Endothelial cell of umbilical vein (primary cell): ENCODE measurements around the gene TMEM255A. TPM values are rescaled to one million over a fixed set of nuclear protein-coding genes. Genes with fewer than 3 reads are reported as not detected.

ENCODE experiments used
- BruUV-seq: library from RNA; stranded (reverse); fragments of 400-500 nt; replicated peaks from 2 replicates; lab custom pipeline; 2021; lab: Mats Ljungman, UMichigan
- CTCF ChIA-PET: fragments of 300-600, 350-600 bp; sonication (Branson Sonifier 250); formaldehyde crosslinking; loops from one replicate; lab custom pipeline; 2021; ENCODE audit warnings: antibody characterized with exemption, inconsistent platforms; lab: Charles Lee
- POLR2A ChIA-PET: fragments of 300-600, 350-600 bp; sonication (Branson Sonifier 250); formaldehyde crosslinking; loops from one replicate; lab custom pipeline; 2021; ENCODE audit warnings: antibody characterized with exemption, inconsistent platforms; lab: Charles Lee
- DNase-seq: peaks from one replicate; pipeline ENCODE4 v3.0.0-alpha.2; 2011; ENCODE audit warnings: low read depth, low spot score
- FAIRE-seq: peaks from 2 replicates; lab custom pipeline; 2011; peaks lifted over from hg19 to GRCh38; lab: Jason Lieb, UNC
- H2AFZ ChIP-seq: 2 replicates; pipeline ENCODE4 v1.6.0; 2012; ENCODE audit warnings: low read depth, low read length, control low read depth, inconsistent platforms
- H3K27ac ChIP-seq: 2 replicates; pipeline ENCODE4 v1.5.1; 2011; ENCODE audit warnings: low read depth, mild to moderate bottlenecking, control low read depth, low read length, moderate library complexity; ENCODE audit not compliant: insufficient read depth
- H3K27me3 ChIP-seq, 2 experiments: 2 replicates each; pipeline versions ENCODE4 v1.6.0 to v1.6.1; 2011; ENCODE audit warnings: low read length in 2 of 2, mixed read lengths in 1 of 2; ENCODE audit not compliant: control insufficient read depth in 2 of 2, insufficient read depth in 2 of 2
- H3K36me3 ChIP-seq, 2 experiments: 2 replicates in 1 of 2; 3 replicates in 1 of 2; pipeline ENCODE4 v1.5.1; 2011; ENCODE audit warnings: low read length in 2 of 2, mild to moderate bottlenecking in 1 of 2, moderate library complexity in 1 of 2; ENCODE audit not compliant: control insufficient read depth in 2 of 2, insufficient read depth in 2 of 2; ENCODE audit errors: extremely low read depth in 1 of 2
- H3K4me1 ChIP-seq: 3 replicates; pipeline ENCODE4 v1.5.1; 2011; ENCODE audit warnings: mild to moderate bottlenecking, low read length; ENCODE audit not compliant: control insufficient read depth, insufficient read depth; ENCODE audit errors: extremely low read depth
- H3K4me2 ChIP-seq: 2 replicates; pipeline ENCODE4 v1.6.1; 2011; ENCODE audit warnings: low read length, control low read depth, mixed read lengths; ENCODE audit not compliant: insufficient read depth
- H3K4me3 ChIP-seq, 3 experiments: fragments of 200-600 bp in 1 of 3; sonication (generic), shearing (Covaris generic) in 1 of 3; replicated peaks in 1 of 3; 2 replicates each; pipeline ENCODE4 v1.5.1; 2011 to 2016; ENCODE audit warnings: control low read depth in 3 of 3, low read length in 3 of 3, mild to moderate bottlenecking in 2 of 3, inconsistent platforms in 1 of 3, low read depth in 1 of 3, moderate library complexity in 1 of 3; ENCODE audit not compliant: insufficient read depth in 1 of 3
- H3K79me2 ChIP-seq: 2 replicates; pipeline ENCODE4 v1.6.0; 2012; ENCODE audit warnings: low read length, inconsistent platforms; ENCODE audit not compliant: control insufficient read depth, insufficient read depth
- H3K9ac ChIP-seq: replicated peaks from 2 replicates; pipeline ENCODE3; 2011; ENCODE audit warnings: low read length, control low read depth; ENCODE audit not compliant: insufficient read depth; ENCODE audit errors: extremely low read depth
- H3K9me1 ChIP-seq: replicated peaks from 3 replicates; pipeline ENCODE4 v1.6.0; 2011; ENCODE audit warnings: mild to moderate bottlenecking, low read length; ENCODE audit not compliant: control insufficient read depth, insufficient read depth; ENCODE audit errors: extremely low read depth
- H3K9me3 ChIP-seq: replicated peaks from 2 replicates; pipeline ENCODE4 v1.5.1; 2012; ENCODE audit warnings: low read length, inconsistent platforms; ENCODE audit not compliant: control insufficient read depth, insufficient read depth
- H4K20me1 ChIP-seq: replicated peaks from 2 replicates; pipeline ENCODE3; 2011; ENCODE audit warnings: mild to moderate bottlenecking, low read length; ENCODE audit not compliant: control insufficient read depth, insufficient read depth; ENCODE audit errors: extremely low read depth
- EZH2 ChIP-seq: IDR thresholded peaks from 2 replicates; pipeline ENCODE4 v1.6.1; 2012; ENCODE audit warnings: borderline replicate concordance, low read depth, mild to moderate bottlenecking, moderate library complexity, low read length, inconsistent platforms; ENCODE audit not compliant: severe bottlenecking
- FOS ChIP-seq: IDR thresholded peaks from 2 replicates; pipeline ENCODE4 v1.6.1; 2011; ENCODE audit warnings: mild to moderate bottlenecking, low read length, moderate library complexity, borderline replicate concordance; ENCODE audit not compliant: insufficient read depth
- GATA2 ChIP-seq: IDR thresholded peaks from 2 replicates; pipeline ENCODE4 v1.7.0; 2011; ENCODE audit warnings: low read depth, mild to moderate bottlenecking, moderate library complexity, mixed read lengths, low read length; ENCODE audit not compliant: insufficient read length, insufficient read depth
- JUN ChIP-seq: IDR thresholded peaks from 2 replicates; pipeline ENCODE4 v1.6.1; 2011; ENCODE audit warnings: borderline replicate concordance, low read depth; ENCODE audit not compliant: insufficient read length, insufficient read depth
- MYC ChIP-seq: IDR thresholded peaks from one replicate; pipeline ENCODE4 v1.6.1; 2011; ENCODE audit warnings: mild to moderate bottlenecking, low read depth, low read length
- POLR2A ChIP-seq: IDR thresholded peaks from 2 replicates; pipeline ENCODE4 v1.6.1; 2012; ENCODE audit warnings: low read depth, mild to moderate bottlenecking, control low read depth, low read length
- POLR2AphosphoS5 ChIP-seq: IDR thresholded peaks from 2 replicates; pipeline ENCODE4 v1.6.1; 2012; ENCODE audit warnings: low read depth, mild to moderate bottlenecking, control low read depth, low read length, moderate library complexity; ENCODE audit not compliant: insufficient read depth
- dilution Hi-C: fragments of 300-500 bp; cut with MboI; formaldehyde crosslinking; loops from one replicate; pipeline ENCODE4 v1.15.0; 2019; ENCODE audit warnings: low sequenced_read_pairs; ENCODE audit not compliant: extremely low pct_ligation_motif_present
- intact Hi-C: fragments of 100-400 bp; cut with micrococcal nuclease; formaldehyde crosslinking; loops from one replicate; pipeline ENCODE4 v1.10.0; 2022
- polyA plus RNA-seq, 4 experiments: library from polyadenylated mRNA; depleted of rRNA in 3 of 4; stranded (reverse) in 3 of 4; unstranded in 1 of 4; fragments of >200 nt; gene quantifications; 2 replicates each; pipeline versions ENCODE4 v1.2.1 to v1.2.3, GENCODE V29; 2011 to 2012; ENCODE audit warnings: missing spikeins in 1 of 4
- total RNA-seq: library from RNA; stranded (reverse); gene quantifications from 2 replicates; pipeline ENCODE4 v1.2.3, GENCODE V29; 2021
- TF ChIP-seq, protein P1 (sequence below), 2 donors: IDR thresholded peaks; 1 replicate in 1 of 2; 2 replicates in 1 of 2; pipeline ENCODE4 v1.5.1; 2011; ENCODE audit warnings: low read length in 2 of 2, mild to moderate bottlenecking in 2 of 2, moderate library complexity in 2 of 2, control low read depth in 1 of 2, inconsistent platforms in 1 of 2, low read depth in 1 of 2; ENCODE audit not compliant: insufficient read depth in 1 of 2; ENCODE audit errors: extremely low read depth in 1 of 2
- TF ChIP-seq, protein P2 (sequence below): IDR thresholded peaks from 2 replicates; pipeline ENCODE4 v1.6.1; 2011; ENCODE audit not compliant: insufficient read depth, insufficient read length

TMEM255A gene
- total and polyA plus RNA-seq, 2 donors (not counting 3 experiments of a cell fraction or from before 2014, with no cell fraction given) = not detected

DNA sequence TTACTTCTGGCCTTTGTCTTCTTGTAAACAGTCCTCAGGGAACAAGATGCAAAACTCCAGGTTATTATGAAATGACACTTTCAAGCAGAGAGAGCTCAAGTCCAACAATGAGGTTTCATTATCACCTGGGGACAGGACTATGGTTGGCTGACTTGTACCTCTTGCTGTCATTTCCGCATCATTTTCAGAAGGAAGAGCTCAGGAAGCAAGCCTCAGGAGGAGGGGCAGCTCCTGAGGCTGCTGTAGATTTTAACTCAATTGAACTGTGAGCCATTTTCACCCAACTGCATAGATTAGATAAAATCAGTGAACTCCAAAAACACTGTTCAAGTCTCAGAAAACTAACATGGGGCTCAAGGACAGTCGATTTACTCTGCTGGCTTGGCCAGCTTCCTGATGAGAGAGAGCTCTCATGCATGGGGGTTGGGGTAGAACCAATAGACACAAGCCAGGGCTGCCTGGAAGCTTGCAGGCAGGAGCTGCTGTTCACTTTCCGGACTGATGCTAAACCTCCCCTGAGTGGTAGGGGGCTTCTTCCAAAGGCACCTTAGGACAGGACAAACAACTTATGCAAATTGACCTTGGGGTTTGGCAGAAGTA, 23.6 kb downstream of the TMEM255A start:
- Histone ChIP-seq H3K27me3 (peaks cover 0 to 1% of the 10 kb centered on the region in 2 experiments), H3K9me3 (no peaks in the 10 kb centered on the region), H4K20me1 (no peaks in the 10 kb centered on the region), H3K4me3 (no peak overlapping the region), H3K36me3 (no peaks in the 10 kb centered on the region), H3K27ac (no peak overlapping the region), H3K4me1 (no peaks in the 10 kb centered on the region), H3K9me1 (no peaks in the 10 kb centered on the region), H3K79me2 (no peaks in the 10 kb centered on the region), H3K9ac (no peak overlapping the region), H2AFZ (no peak overlapping the region), H3K4me2 (no peak overlapping the region)
- no TSS peak for BruUV-seq
- DNase-seq = no peak
- TF ChIP-seq POLR2AphosphoS5 (no peak), JUN (no peak), GATA2 (no peak), POLR2A (no peak), FOS (no peak), EZH2 (no peak), MYC (no peak)
- TF ChIP-seq, protein P1, sequence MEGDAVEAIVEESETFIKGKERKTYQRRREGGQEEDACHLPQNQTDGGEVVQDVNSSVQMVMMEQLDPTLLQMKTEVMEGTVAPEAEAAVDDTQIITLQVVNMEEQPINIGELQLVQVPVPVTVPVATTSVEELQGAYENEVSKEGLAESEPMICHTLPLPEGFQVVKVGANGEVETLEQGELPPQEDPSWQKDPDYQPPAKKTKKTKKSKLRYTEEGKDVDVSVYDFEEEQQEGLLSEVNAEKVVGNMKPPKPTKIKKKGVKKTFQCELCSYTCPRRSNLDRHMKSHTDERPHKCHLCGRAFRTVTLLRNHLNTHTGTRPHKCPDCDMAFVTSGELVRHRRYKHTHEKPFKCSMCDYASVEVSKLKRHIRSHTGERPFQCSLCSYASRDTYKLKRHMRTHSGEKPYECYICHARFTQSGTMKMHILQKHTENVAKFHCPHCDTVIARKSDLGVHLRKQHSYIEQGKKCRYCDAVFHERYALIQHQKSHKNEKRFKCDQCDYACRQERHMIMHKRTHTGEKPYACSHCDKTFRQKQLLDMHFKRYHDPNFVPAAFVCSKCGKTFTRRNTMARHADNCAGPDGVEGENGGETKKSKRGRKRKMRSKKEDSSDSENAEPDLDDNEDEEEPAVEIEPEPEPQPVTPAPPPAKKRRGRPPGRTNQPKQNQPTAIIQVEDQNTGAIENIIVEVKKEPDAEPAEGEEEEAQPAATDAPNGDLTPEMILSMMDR (IDR thresholded peaks at IDR 0.05; ENCODE audit: extremely low read depth in 1 of 2, insufficient read depth in 1 of 2, low read depth in 1 of 2, low read length in 2 of 2) = no peak
- TF ChIP-seq, protein P2, sequence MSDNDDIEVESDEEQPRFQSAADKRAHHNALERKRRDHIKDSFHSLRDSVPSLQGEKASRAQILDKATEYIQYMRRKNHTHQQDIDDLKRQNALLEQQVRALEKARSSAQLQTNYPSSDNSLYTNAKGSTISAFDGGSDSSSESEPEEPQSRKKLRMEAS = no peak
- ChIA-PET POLR2A (no interaction called here), CTCF (no interaction called here)
- intact Hi-C loops (no loop called here), dilution Hi-C loops (no loop called here)
- no peak for FAIRE-seq
